Stimulated activated CD4-positive, alpha-beta T cell treated with anti-CD3 and anti-CD28 coated beads, Interleukin-4, amount 100 ng/mL, for 48 hours (primary cell): ENCODE data around the gene ALG3.
"Not testable (repeated sequence)": the region's sequence is repeated elsewhere in the genome, so short reads cannot be mapped to it uniquely, and the experiment has no call there.

Experiments used
- DNase-seq, 2 donors: peaks; one replicate each; pipeline ENCODE4 v3.0.0-alpha.2; 2020; ENCODE audit warnings: low read depth in 2 of 2

The ALG3 gene

DNA sequence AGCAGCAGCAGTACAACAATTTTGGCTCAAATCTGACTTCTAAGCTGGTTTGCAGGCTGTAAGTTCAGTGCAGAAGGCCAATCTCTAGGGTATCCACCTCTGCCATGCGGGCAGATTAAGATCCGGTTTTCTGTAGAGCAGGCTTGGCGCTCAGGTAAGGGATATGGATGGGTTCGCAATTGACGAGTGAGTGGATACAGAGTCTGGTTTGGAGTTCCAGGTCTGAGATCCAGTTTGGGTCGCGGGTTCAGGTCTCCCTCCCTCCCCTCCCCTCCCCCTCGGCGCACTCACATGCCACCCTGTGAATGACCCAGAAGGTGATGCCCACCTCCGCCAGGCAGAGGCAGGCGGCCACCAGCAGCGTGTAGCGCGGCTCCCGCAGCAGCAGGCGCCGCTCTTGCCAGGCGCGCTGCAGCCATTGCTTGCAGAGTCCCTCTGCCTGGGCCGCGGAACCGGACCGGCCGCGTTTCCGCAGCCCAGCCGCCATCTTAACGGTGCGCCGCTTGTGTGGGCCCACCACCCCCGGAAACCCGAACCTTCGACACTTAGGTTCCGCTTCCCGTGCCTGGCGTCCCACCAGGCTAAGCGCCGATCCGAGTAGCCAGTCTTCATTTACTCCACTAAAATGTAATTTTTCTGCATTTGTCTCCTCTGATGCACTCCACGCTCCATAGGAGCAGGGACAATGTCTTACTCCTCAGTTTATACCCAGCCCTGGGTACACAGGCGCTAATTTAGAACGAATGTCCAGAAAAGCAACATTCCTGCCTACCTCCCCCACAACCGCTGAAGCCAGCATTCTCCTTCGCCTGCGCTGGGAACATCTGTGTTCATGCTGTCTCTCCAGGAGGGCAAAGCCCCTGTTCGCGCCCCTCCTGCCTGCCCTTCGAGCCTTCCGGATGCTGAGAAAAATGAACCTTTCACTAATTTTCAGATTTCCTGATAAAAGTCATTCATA is at the start of gene ALG3:
Gene ALG3 (minus strand): TSS at position 509 of the 958 bp plus-strand sequence. CDS start 22 bp downstream, at position 487.
- DNase-seq, result peak; percentile 83 to 86

DNA sequence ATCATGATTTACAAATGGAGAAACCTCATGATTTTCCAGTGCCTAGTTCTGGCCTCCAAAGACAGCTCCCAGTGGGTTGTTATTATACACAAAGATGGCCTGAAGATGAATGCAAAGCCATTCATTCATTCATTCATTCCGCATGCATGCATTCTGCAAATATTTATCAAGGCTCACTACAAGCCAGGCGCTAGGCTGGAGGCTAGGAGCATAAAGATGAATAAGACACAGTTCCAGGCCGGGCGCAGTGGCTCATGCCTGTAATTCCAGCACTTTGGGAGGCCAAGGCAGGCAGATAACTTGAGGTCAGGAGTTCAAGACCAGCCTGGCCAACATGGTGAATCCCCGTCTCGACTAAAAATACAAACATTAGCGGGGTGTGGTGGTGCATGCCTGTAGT is 47.9 kb upstream of the ALG3 start:
- no peak for DNase-seq

DNA sequence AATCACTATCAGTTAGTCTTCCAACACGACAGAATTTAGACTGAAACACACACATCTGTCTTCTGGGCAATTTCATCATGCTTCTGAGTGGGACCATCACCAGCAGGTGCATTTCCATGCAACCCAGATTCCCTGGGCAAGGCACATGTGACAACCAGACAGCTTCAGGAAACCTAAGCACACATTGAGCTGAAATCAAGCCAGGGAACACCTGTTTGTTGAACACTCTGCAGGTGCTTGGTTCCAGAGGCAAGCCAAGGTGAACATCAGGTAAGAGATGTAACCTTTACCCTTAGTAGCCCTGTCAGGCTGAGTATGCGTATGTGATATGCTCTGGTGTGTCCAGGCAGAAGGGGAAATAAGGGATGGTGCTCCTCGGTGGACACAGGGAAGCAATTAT is 47.0 kb upstream of the ALG3 start:
- DNase-seq, result no peak

DNA sequence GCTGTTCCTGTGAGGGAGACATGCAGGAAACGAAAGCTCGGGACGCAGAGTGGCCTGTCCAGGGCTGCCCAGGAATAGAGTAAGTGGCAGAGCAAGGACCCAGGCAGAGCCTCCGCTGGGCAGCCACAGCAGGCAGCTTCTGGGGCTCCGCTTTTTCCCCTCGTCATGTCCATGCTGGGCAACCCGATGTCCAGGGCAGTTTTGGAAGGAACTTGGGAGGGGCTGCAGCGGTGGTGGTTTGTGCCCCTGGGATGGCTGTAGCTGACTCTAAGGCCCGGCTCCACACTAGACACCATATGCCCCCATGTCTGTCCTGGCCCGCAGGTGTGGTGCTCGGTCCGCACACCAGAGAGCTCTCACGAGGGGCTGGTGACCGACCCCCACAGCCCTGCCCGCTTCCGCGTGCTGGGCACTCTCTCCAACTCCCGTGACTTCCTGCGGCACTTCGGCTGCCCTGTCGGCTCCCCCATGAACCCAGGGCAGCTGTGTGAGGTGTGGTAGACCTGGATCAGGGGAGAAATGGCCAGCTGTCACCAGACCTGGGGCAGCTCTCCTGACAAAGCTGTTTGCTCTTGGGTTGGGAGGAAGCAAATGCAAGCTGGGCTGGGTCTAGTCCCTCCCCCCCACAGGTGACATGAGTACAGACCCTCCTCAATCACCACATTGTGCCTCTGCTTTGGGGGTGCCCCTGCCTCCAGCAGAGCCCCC is 43.1 kb upstream of the ALG3 start:
- DNase-seq, result no peak

DNA sequence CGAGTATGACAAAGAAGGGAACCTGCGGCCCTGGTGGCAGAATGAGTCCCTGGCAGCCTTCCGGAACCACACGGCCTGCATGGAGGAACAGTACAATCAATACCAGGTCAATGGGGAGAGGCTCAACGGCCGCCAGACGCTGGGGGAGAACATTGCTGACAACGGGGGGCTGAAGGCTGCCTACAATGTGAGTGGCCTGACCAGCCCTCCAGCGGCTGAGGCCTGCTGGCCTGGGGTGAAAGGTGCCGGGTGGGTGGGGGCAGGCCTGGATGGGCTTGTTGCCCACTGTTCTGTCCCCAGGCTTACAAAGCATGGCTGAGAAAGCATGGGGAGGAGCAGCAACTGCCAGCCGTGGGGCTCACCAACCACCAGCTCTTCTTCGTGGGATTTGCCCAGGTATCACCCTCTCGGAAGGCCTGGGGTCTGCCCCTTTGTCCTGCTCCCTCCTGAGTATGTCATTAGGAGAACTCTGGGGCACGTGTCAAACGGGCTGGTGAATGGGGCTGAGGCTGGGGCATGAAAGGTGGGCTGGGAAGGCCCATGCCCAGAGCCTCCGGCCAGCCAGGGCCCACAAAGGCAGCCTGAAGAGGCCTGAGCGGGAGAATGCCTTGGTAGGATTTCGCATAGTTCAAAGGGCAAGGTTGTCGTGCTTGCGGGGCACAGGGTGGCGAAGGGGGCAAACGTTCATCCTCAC is 42.4 kb upstream of the ALG3 start:
- no peak for DNase-seq

DNA sequence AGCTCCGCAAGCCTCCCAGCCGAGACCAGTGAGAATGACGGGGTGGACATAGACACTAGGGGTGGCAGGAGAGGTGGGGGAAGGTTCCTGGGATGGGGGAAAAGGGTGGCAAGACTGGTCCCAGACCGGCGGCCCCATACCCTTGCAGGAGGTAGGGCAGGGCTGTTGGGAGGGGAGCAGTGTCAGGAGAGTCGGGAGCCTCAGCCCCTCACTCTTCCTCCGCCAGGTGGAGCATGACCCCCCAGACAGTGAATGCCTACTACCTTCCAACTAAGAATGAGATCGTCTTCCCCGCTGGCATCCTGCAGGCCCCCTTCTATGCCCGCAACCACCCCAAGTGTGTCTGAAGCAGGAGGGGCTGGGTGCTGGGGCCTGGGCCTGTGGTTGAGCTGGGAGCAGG is 41.6 kb upstream of the ALG3 start:
- DNase-seq, result no peak

DNA sequence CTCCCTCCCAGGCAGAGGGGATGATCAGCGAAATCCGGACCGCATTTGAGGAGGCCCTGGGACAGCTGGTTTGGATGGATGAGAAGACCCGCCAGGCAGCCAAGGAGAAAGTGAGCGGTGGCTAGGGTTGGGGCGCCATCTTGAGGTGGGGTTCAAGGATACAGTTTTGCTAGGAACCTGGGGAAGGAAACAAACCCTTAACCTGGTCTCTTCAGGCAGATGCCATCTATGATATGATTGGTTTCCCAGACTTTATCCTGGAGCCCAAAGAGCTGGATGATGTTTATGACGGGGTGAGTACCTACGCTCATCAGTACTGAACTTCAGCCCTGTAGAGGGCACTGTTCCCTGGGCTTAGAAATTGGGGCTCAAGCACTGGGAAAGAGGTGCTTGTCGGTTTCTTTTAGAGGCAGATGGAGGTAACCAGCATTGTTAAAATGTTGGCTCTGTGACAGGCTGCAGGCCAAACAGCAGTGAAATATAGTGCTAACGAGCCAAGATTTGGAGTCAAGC is 40.7 kb upstream of the ALG3 start:
- peak; percentile 58 to 66 for DNase-seq

DNA sequence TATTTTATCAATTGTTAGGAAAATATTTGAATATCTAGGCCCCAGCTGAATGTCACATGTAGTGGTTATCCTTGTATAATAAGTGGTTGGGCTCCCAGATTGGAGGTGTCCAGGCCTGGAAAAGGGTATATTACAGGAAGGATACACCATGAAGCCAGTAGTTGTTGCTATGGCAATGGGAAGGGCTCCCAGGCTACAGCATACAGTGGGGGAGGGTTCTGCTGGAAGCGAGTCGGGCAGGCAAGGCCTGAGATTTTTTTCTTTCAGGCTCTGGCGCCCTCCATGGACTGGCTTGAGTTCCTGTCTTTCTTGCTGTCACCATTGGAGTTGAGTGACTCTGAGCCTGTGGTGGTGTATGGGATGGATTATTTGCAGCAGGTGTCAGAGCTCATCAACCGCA is 35.9 kb upstream of the ALG3 start:
- no peak for DNase-seq

DNA sequence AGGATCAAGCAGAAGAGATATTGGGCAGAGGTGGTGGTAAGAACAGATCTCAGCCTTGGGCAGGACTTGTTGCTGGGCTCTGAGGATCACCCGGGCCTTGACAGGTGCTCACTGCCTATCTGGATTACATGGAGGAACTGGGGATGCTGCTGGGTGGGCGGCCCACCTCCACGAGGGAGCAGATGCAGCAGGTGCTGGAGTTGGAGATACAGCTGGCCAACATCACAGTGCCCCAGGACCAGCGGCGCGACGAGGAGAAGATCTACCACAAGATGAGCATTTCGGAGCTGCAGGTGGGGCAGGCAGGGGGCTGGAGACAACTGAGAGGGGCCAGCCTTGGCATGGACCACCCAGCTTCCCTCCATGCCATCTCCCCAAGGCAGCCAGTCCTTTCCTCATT is 34.9 kb upstream of the ALG3 start:
- DNase-seq, result no peak

DNA sequence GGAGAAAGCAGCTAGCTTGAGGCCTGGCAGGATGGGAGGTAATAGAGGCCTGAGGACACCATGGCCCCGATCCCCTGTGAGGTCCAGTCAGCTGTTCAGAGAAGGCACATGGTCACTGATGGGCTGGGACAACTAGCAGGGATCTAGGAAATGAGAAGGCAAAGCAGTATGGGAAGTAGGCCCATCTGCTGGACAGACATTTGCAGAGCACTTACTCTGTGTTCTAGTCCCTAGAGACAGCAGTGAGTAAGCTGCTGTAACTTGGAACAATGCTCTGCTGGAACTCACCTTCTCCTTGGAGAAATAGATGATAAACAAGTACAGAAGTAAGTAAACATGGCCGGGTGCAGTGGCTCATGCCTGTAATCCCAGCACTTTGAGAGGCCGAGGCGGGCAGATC is 34.2 kb upstream of the ALG3 start:
- no peak for DNase-seq

DNA sequence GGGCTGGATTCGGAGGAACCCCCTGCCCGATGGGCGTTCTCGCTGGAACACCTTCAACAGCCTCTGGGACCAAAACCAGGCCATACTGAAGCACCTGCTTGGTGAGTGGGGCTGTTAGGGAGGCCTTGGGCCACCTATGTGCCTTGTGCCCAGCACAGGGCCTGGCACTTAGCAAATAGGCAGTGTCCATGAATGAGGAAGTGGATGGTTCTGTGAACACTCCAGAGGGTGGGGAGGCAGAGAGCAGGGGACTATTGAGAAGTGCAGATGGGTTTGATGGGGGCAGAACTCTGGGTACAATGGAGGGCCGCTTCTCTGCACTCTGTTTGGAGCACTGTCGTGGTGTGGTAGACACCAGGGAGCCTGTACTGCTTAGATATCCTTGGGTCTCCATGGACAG is 28.6 kb upstream of the ALG3 start:
- no peak for DNase-seq

DNA sequence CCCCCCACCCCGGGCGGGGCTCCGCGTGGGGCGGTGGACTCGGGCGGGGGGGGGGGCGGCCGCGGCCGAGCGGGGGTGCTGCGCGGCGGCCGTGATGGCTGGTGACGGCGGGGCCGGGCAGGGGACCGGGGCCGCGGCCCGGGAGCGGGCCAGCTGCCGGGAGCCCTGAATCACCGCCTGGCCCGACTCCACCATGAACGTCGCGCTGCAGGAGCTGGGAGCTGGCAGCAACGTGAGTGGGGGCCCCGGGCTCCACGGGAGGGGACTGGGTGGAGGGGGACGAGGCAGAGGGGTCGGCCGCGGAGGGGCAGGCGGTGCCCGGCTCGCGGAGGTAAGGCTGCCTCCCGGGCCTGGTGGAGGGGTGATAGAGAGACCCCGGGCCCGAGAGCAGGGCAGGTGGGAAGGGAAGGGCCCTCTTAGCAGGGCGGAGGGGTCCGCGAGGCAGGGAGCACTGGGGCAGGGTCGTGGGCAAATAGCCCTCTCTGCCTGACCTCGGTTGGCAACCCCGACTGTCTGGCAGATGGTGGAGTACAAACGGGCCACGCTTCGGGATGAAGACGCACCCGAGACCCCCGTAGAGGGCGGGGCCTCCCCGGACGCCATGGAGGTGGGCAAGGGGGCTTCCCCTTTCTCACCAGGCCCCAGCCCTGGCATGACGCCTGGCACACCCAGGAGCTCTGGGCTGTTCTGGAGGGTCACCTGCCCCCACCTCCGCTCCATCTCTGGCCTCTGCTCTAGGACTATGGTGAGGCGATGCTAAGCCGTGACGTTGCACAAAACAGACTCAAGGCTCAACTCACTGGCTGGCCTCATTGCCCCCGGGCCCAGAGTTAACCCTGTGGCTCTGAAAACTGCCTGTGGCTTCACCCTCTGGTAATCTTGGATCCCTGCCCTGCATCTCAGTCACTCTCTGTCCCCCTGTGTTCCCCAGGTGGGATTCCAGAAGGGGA is 27.5 kb upstream of the ALG3 start, which contains the start of gene ECE2:
Gene ECE2 (plus strand): TSS at position 62 of the 950 bp plus-strand sequence. CDS start 132 bp downstream, at position 194.
- DNase-seq, result no peak

DNA sequence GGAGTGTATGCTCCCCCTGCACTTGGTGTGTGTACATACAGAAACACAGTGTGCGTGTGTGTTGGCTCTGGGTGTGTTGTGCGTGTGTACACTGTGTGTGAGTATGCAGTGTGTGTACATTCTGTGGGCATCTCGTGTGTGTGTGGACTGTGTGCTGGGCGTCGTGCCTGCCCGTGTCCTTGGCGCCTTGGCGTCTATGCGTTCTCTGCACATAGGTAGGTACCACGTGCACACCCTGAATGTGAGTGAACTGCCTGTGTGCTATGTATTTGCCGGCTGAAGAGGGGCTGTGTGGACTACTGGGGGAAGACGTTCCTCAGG is 26.6 kb upstream of the ALG3 start:
- no peak for DNase-seq

DNA sequence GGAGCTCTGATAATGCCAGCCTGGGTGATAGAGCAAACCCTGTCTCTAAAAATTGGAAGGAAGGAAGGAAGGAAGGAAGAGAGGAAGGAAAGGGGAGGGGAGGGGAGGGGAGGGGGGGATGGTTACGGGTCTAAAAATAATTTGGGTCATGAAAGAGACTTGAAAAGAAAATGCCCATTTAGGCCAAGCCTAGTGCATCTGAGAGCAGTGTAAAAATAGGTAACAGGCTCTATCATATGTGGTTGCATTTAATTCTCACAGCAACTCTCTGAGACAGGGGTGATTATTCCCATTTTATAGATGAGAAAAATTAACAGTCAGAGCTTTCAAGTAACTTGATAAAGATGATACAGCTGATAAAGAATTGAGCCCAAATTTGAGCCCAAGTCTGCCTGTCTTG is 23.5 kb upstream of the ALG3 start:
- DNase-seq, result no peak

DNA sequence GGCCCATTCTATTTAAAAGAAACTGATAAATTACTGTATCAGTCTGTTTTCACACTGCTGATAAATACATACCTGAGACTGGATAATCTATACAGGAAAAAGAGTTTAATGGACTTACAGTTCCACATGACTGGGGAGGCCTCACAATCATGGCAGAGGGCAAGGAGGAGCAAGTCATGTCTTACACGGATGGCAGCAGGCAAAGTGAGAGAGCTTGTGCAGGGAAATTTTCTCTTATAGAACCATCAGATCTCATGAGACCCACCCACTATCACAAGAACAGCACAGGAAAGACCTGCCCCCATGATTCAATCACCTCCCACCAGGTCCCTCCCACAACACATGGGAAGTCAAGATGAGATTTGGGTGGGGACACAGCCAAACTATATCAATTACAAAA is 18.5 kb upstream of the ALG3 start:
- not testable (repeated sequence) for DNase-seq

DNA sequence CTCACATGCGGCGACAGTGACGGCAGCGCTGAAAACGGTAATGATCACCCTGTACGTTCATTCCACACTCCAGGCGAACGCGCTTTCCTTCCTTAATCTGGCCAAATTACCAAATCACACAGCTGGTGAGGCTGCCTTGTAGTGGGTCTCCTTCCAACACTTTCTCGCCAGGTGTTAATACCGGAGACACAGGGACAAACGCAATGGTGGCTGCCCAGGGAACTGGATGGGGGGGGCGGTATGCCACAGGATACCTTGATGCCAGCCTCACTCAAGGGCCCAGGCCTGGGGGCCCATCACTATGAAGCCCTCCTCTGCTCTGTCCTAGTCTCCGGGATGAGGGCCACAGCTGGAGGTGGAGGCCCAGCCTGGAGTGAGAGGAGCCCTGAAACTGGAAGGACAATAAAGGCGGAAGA is 14.0 kb upstream of the ALG3 start:
- DNase-seq, result no peak

DNA sequence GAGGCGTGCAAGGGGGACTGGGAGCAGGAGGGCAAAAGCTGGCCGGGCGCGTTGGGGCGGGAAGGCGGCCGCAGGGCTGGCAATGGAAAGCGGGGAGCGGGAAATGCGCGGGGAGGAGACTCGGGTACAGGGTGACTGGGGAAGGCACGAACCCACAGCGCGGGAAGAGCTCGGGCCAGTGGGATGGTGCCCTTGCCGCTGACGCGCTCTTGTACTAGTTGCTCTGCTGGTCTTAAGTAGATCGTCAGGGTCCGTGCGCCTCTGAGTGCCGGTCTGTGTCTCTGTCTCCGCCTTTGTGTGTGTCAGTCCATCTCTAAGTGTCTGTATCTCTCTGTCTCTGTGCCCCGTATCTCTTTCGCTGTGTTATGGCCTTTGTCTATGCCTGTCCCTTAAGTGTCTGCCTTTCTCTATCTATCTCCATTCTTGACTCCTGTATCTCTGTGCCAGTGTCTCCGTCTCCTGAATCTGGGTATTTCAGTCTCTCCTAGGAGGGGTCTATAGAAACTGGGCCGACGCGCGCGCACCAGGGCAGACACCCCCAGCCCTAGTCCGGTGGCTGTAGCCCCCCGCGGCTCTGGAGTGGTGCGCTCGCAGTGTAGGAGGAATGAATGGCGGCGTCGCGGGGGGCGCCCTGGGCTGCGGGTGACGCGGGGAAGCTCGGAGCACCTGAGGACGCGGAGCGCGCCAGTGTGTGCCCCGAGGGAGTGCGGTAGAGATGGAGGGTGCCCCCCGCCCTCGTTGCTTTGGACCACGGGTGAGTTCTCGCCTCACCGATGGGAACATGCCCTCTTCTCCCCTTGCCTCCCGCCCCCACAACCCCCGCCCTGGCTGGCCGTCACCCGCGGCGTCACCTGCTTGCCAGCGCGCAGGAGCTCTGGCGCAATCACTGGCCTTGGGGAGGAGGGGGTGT is 13.3 kb upstream of the ALG3 start:
- no peak for DNase-seq

DNA sequence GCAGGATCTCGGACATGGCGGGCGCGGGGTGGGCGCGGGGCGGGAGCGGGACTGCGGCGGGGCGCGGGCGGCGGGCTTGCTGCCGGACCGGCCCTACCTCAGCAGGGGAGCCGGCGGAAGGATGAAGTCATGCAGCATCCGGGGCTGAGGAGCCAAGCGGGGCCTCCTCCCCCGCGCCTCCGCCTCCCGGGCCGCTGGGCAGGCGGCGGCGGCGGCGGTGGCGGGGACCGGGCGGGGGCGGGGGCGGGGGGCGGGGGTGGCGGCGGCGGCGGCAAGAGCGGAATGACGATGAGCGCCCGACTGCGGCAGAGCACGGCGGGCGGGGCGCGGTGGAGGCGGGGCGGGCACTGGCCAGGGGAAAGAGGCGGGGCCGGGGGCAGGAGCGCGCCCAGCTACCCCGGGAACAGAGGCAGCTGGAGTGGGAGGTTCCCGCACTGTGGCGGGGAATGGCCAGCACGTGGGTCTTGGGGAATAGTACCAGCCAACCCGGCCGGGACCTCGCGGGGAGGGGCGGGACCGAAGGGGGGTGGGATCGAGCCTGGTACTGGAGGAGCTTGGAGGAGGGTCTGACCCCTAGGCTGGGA is 12.6 kb upstream of the ALG3 start, which contains the start of gene CAMK2N2:
Gene CAMK2N2 (minus strand): TSS at position 284 of the 584 bp plus-strand sequence. CDS start 268 bp downstream, at position 16.
- peak; percentile 34 to 54 for DNase-seq

DNA sequence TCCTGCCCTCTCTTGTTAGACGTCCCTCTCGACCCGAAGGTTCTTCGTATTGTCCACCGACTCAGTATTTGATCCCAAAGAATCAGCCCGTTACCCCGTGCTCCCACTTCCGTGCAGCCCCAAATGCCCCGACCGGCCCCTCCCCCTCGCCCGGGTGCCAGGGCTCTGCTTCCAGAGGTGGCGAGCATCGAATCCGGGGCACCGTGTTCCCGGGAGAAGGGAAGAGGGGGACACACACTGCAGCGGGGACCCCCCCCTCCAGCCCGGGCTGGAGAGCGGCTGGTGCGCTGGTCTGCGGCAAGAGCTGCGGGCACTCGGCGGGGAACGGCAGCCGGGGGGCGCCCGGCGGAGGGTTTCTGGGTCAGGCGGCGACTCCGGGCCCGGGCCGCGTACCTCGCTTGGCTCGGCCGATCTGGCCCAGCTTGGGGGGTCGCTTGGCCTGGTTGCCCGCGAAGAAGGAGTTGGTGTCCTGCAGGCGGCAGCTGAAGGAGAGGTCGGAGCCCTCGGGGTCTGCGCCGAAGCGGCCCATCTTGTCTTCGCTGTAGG is 12.0 kb upstream of the ALG3 start:
- no peak for DNase-seq
